HG03064 (cell line): Measurements from ENCODE around the gene MRPS7.

Experiments used
- ATAC-seq: cut with Tn5 transposase; IDR thresholded peaks from one replicate; pipeline ENCODE4 v1.9.1; 2021; ENCODE audit warnings: low read depth; ENCODE audit not compliant: unreplicated experiment

The MRPS7 gene

GRCh38 chr17:75307957-75308731 is 46.5 kb downstream of the MRPS7 start:
- ATAC-seq: no peak

GRCh38 chr17:75308732-75309629 is 47.3 kb downstream of the MRPS7 start:
- no peak for ATAC-seq

GRCh38 chr17:75313941-75314551 is 52.4 kb downstream of the MRPS7 start:
- ATAC-seq: no peak

- no peak for ATAC-seq
Observed at GRCh38 chr17:75315541-75316243, 54.0 kb downstream of the MRPS7 start.
